Neuronal stem cell (in vitro differentiated cells): ENCODE data around the gene MPV17L2.

Experiments used
- DNase-seq: peaks from one replicate; pipeline ENCODE4 v3.0.0-alpha.2; 2013; ENCODE audit warnings: low spot score
- H2AFZ ChIP-seq: one replicate; pipeline ENCODE4 v1.6.1; 2013; ENCODE audit warnings: mild to moderate bottlenecking, low read length, inconsistent platforms
- H2AK5ac ChIP-seq: 2 replicates; pipeline ENCODE4 v1.6.1; 2013; ENCODE audit warnings: low read depth, mild to moderate bottlenecking, inconsistent platforms, low read length, moderate library complexity, mixed read lengths
- H2BK120ac ChIP-seq: 2 replicates; pipeline ENCODE4 v1.6.1; 2013; ENCODE audit warnings: low read depth, mild to moderate bottlenecking, inconsistent platforms, low read length, moderate library complexity, mixed read lengths
- H2BK12ac ChIP-seq: one replicate; pipeline ENCODE4 v1.6.1; 2013; ENCODE audit warnings: low read length, inconsistent platforms
- H2BK15ac ChIP-seq: 2 replicates; pipeline ENCODE4 v1.6.1; 2013; ENCODE audit warnings: mild to moderate bottlenecking, low read length, inconsistent platforms, mixed read lengths
- H2BK5ac ChIP-seq: one replicate; pipeline ENCODE4 v1.6.1; 2013; ENCODE audit warnings: inconsistent platforms, mild to moderate bottlenecking, low read length, moderate library complexity
- H3K14ac ChIP-seq: one replicate; pipeline ENCODE4 v1.6.1; 2013; ENCODE audit warnings: low read length, inconsistent platforms
- H3K18ac ChIP-seq: 2 replicates; pipeline ENCODE4 v1.6.1; 2013; ENCODE audit warnings: low read length, inconsistent platforms
- H3K23ac ChIP-seq: 2 replicates; pipeline ENCODE4 v1.6.1; 2013; ENCODE audit warnings: low read depth, mild to moderate bottlenecking, mixed read lengths, low read length, inconsistent platforms; ENCODE audit not compliant: poor library complexity
- H3K27ac ChIP-seq: replicated peaks from 3 replicates; pipeline ENCODE4 v1.5.1; 2013; ENCODE audit warnings: low read length, inconsistent platforms
- H3K27me3 ChIP-seq, 3 experiments: 2 replicates each; pipeline ENCODE4 v1.6.1; 2013; ENCODE audit warnings: low read length in 3 of 3, mild to moderate bottlenecking in 2 of 3, inconsistent platforms in 1 of 3, low read depth in 1 of 3, mixed read lengths in 1 of 3, moderate library complexity in 1 of 3; ENCODE audit not compliant: control insufficient read depth in 3 of 3, insufficient read depth in 3 of 3
- H3K36me3 ChIP-seq, 2 donors: replicated peaks in 1 of 2; 2 replicates each; pipeline ENCODE4 v1.6.1; 2013; ENCODE audit warnings: low read length in 2 of 2; ENCODE audit not compliant: control insufficient read depth in 2 of 2, insufficient read depth in 2 of 2
- H3K4ac ChIP-seq: 2 replicates; pipeline ENCODE4 v1.6.1; 2013; ENCODE audit warnings: inconsistent platforms, mild to moderate bottlenecking, low read length, moderate library complexity
- H3K4me1 ChIP-seq, 2 donors: 1 replicate in 1 of 2; 2 replicates in 1 of 2; pipeline ENCODE4 v1.6.1; 2013; ENCODE audit warnings: low read length in 2 of 2, low read depth in 1 of 2; ENCODE audit not compliant: control insufficient read depth in 2 of 2, insufficient read depth in 1 of 2
- H3K4me2 ChIP-seq: one replicate; pipeline ENCODE4 v1.6.1; 2013; ENCODE audit warnings: mild to moderate bottlenecking, low read length, inconsistent platforms; ENCODE audit not compliant: insufficient read depth, poor library complexity, severe bottlenecking
- H3K4me3 ChIP-seq, 2 donors: 2 replicates each; pipeline ENCODE4 v1.5.1; 2013; ENCODE audit warnings: low read length in 2 of 2, mild to moderate bottlenecking in 2 of 2, inconsistent platforms in 1 of 2, moderate library complexity in 1 of 2
- H3K79me1 ChIP-seq: one replicate; pipeline ENCODE4 v1.6.1; 2013; ENCODE audit warnings: low read depth, mild to moderate bottlenecking, inconsistent platforms, low read length, moderate library complexity
- H3K9ac ChIP-seq: one replicate; pipeline ENCODE4 v1.6.1; 2013; ENCODE audit warnings: mild to moderate bottlenecking, low read depth, low read length, inconsistent platforms; ENCODE audit not compliant: poor library complexity
- H3K9me3 ChIP-seq, 2 donors: replicated peaks in 1 of 2; 2 replicates each; pipeline versions ENCODE3 to v1.6.1; 2013; ENCODE audit warnings: low read length in 2 of 2, mild to moderate bottlenecking in 2 of 2, inconsistent platforms in 1 of 2, low read depth in 1 of 2, mixed read lengths in 1 of 2, moderate library complexity in 1 of 2; ENCODE audit not compliant: control insufficient read depth in 2 of 2, insufficient read depth in 1 of 2
- H4K8ac ChIP-seq: one replicate; pipeline ENCODE4 v1.6.1; 2013; ENCODE audit warnings: low read depth, mild to moderate bottlenecking, inconsistent platforms, low read length, moderate library complexity
- H4K91ac ChIP-seq: one replicate; pipeline ENCODE4 v1.6.1; 2013; ENCODE audit warnings: low read length, low read depth, mild to moderate bottlenecking, inconsistent platforms; ENCODE audit not compliant: poor library complexity
- WGBS, 2 donors: extraction: QIAGEN DNeasy Blood & Tissue Kit; methylation state at CpG; one replicate each; pipeline ENCODE4 v1.1.7; 2013; ENCODE audit warnings: missing lambda C conversion rate in 2 of 2, mixed read lengths in 1 of 2; ENCODE audit not compliant: insufficient read length in 2 of 2, insufficient replicate concordance in 1 of 2; ENCODE audit errors: extremely low coverage in 2 of 2; 5-methylcytosine and 5-hydroxymethylcytosine counted together

Gene MPV17L2

DNA sequence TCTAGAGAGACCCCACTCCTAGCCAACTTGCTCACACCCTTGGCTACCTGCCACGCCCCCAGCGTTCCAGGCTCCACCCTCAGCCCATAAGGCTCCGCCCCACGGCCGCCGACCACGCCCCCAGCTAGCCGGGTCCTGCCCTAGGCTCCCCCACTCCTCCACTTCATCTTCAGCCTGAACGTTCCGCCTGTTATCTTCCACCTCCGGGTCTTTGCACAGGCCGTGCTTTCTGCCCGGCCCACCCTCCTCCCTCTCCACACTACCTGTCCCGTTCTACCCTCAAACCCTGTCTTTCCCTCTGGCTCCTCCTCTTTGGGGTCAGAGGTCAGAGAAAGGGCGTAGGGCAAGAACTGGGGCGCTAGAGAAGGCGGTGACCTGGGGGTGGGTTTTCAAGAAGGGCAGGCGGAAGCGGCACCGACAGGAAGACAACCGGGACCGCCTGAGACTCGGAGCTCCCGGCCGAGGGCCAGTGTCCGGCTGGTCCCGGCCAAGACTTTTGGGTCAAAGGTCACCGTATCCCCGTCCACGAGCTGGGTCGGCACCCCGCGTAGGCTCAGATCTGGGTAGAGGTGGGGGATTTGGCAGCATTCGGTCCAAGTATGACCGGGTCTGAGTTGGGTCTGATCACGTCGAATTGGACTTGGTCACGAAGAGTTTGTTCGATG lies 31.0 kb downstream of the MPV17L2 start:
- Histone ChIP-seq H4K91ac (no peak overlapping the region), H3K4me2 (peak overlapping the region; percentile 86), H3K27ac (no peak overlapping the region), H3K79me1 (no peaks in the 10 kb centered on the region), H3K9me3 (peaks cover 0 to 5% of the 10 kb centered on the region in 2 donors), H2BK12ac (no peak overlapping the region), H4K8ac (no peak overlapping the region), H2AK5ac (no peak overlapping the region), H3K4ac (no peak overlapping the region), H2BK120ac (no peak overlapping the region), H3K18ac (peak overlapping the region; percentile 96), H3K23ac (no peak overlapping the region), H3K4me1 (peaks cover 4 to 14% of the 10 kb centered on the region in 2 donors), H3K36me3 (no peaks in the 10 kb centered on the region), H3K4me3 (peak overlapping the region; percentile 60 to 85), H2AFZ (peak overlapping the region; percentile 94), H3K9ac (peak overlapping the region; percentile 71), H3K27me3 (peaks cover 12 to 47% (median 43%) of the 10 kb centered on the region in 3 experiments), H2BK5ac (no peak overlapping the region), H3K14ac (peak overlapping the region; percentile 3), H2BK15ac (no peak overlapping the region)
- WGBS, 2 donors: no CpG with 5 or more reads among the region's 39 CpGs
- DNase-seq: peak; percentile 62

DNA sequence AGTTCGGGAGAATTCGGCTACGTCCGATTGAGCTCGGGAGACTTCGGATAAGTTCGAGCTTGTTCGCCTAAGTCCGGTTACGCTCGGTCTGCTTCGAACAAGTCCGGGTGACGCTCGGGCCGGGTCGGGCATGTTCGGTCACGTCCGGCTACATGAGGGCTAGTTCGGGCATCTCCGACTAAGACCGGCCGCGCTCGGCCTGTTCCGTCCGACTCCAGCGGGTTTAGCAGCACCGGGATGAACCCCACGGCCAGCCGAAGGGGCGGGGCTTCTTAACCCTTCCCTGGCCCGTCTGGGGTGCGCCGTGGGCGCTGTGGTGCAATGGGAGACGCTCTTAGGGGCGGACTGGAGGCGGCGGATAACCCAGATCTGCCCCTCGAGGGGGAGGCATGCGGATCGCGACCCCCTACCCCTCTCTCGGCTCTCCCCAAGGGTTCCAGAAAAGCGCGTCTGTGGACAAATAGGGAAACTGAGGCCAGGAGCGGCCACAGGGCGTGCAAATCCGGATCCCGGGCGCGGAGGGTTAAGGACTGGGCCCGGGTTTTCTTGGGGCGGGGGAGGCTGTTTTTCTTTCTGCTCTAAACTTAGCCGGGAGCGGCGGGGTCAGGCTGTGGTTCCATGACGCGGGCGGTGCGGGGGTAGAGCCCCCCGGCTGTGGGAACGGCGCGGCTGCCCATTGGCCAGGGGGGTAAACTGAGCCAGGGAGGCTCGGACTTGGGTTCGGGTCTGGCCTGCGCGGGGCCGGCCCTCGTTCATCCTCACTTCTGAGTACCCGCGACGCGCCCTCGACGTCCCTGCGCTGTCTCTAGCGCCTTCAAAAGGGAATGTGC lies 31.7 kb downstream of the MPV17L2 start:
- Histone ChIP-seq H3K4me3 (peak overlapping the region; percentile 60 to 85), H3K9me3 (peaks cover 0 to 5% of the 10 kb centered on the region in 2 donors), H2BK5ac (no peak overlapping the region), H2BK120ac (peak overlapping the region; percentile 57), H3K27me3 (peaks cover 12 to 39% (median 39%) of the 10 kb centered on the region in 3 experiments), H3K27ac (no peak overlapping the region), H2AK5ac (peak overlapping the region; percentile 66), H3K36me3 (no peaks in the 10 kb centered on the region), H3K23ac (peak overlapping the region; percentile 90), H2BK15ac (peak overlapping the region; percentile 3), H2BK12ac (peak overlapping the region; percentile 31), H2AFZ (peak overlapping the region; percentile 94), H3K9ac (peak overlapping the region; percentile 67), H3K4me2 (peak overlapping the region; percentile 86), H3K4ac (no peak overlapping the region), H3K79me1 (no peaks in the 10 kb centered on the region), H4K8ac (no peak overlapping the region), H4K91ac (no peak overlapping the region), H3K4me1 (peaks cover 4 to 14% of the 10 kb centered on the region in 2 donors), H3K14ac (no peak overlapping the region), H3K18ac (peak overlapping the region; percentile 88)
- no CpG with 5 or more reads among the region's 81 CpGs for WGBS, 2 donors
- peak; percentile 98 for DNase-seq

DNA sequence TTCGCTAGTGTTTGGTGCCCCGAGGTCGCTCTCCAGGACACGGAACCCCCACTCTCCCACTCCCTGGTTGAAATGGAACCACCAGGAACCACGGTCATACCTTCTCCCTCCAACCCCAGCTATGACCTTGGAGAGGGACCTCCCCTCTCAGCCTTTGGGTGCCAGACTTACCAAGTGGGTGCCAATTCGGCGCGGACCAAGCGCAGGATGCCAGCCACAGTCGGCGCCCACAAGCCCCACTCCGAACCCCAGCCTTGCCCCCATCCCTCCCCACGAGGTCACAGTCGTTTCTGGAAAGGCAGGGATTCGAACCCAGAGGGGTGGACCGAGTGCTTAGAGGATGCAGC lies 32.3 kb downstream of the MPV17L2 start:
- no peak overlapping the region for H3K4me2 ChIP-seq
- whole genome bisulfite sequencing, 2 donors: no CpG with 5 or more reads among the region's 16 CpGs
- no peak overlapping the region for H4K91ac ChIP-seq
- no peak overlapping the region for H3K4ac ChIP-seq
- H3K18ac ChIP-seq: peak overlapping the region; percentile 3
- peaks cover 12 to 36% (median 34%) of the 10 kb centered on the region in 3 experiments for H3K27me3 ChIP-seq
- peak overlapping the region; percentile 40 for H3K23ac ChIP-seq
- no peak overlapping the region for H4K8ac ChIP-seq
- H3K4me3 ChIP-seq: no peak overlapping the region
- no peak overlapping the region for H3K27ac ChIP-seq
- H2AK5ac ChIP-seq: no peak overlapping the region
- H2BK15ac ChIP-seq: peak overlapping the region; percentile 3
- no peaks in the 10 kb centered on the region for H3K36me3 ChIP-seq
- H3K14ac ChIP-seq: no peak overlapping the region
- H2AFZ ChIP-seq: peak overlapping the region; percentile 94
- peaks cover 2% of the 10 kb centered on the region for H3K79me1 ChIP-seq
- H3K9ac ChIP-seq: peak overlapping the region; percentile 70
- peaks cover 4 to 14% of the 10 kb centered on the region in 2 donors for H3K4me1 ChIP-seq
- DNase-seq: no peak
- peaks cover 0 to 5% of the 10 kb centered on the region in 2 donors for H3K9me3 ChIP-seq
- H2BK12ac ChIP-seq: no peak overlapping the region
- H2BK5ac ChIP-seq: no peak overlapping the region
- no peak overlapping the region for H2BK120ac ChIP-seq
